Esophagus mucosa (tissue), 1 donor: ENCODE data around the gene SLC6A16. TPM values are rescaled to one million over a fixed set of nuclear protein-coding genes. Genes with fewer than 3 reads are reported as not detected.
A peak's percentile ranks its signal among the peaks of the same experiment; 100 is the strongest.
"Not testable (repeated sequence)": the region's sequence is repeated elsewhere in the genome, so short reads cannot be mapped to it uniquely, and the experiment has no call there.

ENCODE experiments used
- ATAC-seq: fragments of 200-7000 bp; cut with Tn5 transposase; one replicate; pipeline ENCODE4 v1.9.1; 2020
- total RNA-seq: library from RNA; stranded (reverse); gene quantifications from one replicate; pipeline ENCODE4 v1.2.4, GENCODE V29; 2023
- donor health status: DM: yes; HTN: yes; CAD: no.

SLC6A16 gene
- total RNA-seq, 1 donor from 2014 or later: 0.48 TPM

GRCh38 chr19:49328741-49329140 lies 3.8 kb upstream of the SLC6A16 start:
- ATAC-seq: no peak

DNA sequence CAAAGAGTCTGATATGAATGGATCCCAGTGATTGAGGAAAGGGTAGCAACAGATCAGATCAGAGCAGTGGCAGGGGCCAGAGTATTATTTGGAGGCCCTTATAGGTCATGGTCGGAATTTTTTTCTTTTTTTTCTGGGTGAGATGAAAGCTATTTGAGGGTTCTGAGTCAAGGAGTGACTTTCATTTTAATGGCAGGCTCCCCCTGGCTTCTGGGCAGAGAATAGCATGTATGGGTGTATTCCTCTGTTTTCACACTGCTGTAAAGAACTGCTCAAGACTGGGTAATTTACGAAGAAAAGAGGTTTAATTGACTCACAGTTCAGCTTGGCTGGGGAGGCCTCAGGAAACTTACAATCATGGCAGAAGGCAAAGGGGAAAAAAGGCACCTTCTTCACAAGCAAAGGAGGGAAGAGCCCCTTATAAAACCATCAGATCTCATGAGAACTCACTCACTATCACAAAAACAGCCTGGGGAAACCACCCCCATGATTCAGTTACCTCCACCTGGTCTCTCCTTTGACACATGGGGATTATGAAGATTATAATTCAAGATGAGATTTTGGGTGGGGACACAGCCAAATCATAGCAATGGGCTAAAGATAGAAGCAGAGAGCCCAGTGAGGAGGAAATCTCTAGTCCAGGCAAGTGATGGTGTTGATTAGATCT lies 3.0 kb upstream of the SLC6A16 start:
- peak; percentile 41 for ATAC-seq

- ATAC-seq: no peak
Observed at GRCh38 chr19:49326165-49326704, 1.2 kb upstream of the SLC6A16 start.

DNA sequence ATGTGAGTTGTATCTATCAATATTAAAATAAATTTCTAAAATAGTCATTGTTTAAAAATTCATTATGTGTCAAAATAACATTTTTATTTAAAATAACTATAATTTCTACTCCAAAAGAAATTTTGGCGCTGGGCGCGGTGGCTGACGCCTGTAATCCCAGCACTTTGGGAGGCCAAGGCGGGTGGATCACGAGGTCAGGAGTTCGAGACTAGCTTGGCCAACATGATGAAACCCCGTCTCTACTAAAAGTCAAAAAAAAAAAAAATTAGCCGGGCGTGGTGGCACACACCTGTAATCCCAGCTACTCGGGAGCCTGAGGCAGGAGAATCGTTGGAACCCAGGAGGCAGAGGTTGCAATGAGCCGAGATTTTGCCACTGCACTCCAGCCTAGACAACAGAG lies 765 bp upstream of the SLC6A16 start:
- ATAC-seq: not testable (repeated sequence)

GRCh38 chr19:49318296-49318695 lies 6.7 kb downstream of the SLC6A16 start:
- no peak for ATAC-seq

GRCh38 chr19:49316284-49316683 lies 8.7 kb downstream of the SLC6A16 start:
- no peak for ATAC-seq

DNA sequence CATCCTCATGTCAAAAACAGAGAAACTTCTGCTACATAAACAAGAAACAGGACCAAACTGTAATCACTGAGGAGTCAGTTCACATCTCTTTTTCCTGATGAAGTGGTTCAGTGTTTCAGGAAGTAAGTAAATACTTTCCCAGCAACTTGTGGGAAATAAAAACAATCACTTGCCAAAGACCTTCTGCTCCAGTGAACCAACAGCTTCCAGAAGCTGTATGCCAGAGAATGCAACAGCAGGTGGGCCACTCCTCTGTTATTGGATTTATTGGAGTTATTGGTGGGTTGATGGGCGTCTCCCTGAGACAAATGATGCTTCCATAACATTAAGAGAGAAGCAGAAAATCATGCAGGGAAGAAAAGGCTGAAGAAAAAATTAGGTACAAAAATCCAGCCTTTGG lies 9.9 kb downstream of the SLC6A16 start:
- no peak for ATAC-seq

- no peak for ATAC-seq
Observed at GRCh38 chr19:49309087-49309486, 15.9 kb downstream of the SLC6A16 start.

- ATAC-seq: not testable (repeated sequence)
Observed at GRCh38 chr19:49306734-49307133, 18.3 kb downstream of the SLC6A16 start.

DNA sequence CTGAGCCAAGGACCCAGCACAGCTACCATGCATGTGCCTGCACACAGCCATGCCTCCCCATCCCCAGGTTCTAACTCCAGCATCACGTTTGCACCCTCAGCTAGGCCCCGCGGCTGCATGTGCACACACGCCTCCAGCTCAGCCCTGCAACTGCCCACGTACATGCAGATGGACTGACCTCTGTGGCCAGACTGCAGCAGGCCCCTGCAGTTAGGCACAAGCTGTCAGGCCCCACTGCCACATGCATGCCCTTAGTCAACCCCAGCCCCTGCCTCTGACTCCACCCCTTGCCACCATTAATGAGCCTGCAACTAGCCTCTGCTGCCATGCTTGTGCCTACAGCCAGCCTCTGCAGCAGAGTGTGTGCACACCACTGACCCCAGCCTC lies 23.1 kb downstream of the SLC6A16 start:
- no peak for ATAC-seq

- ATAC-seq: peak; percentile 93
Observed at GRCh38 chr19:49301165-49301865, 23.7 kb downstream of the SLC6A16 start.

GRCh38 chr19:49298653-49299052 lies 26.3 kb downstream of the SLC6A16 start:
- ATAC-seq: not testable (repeated sequence)

DNA sequence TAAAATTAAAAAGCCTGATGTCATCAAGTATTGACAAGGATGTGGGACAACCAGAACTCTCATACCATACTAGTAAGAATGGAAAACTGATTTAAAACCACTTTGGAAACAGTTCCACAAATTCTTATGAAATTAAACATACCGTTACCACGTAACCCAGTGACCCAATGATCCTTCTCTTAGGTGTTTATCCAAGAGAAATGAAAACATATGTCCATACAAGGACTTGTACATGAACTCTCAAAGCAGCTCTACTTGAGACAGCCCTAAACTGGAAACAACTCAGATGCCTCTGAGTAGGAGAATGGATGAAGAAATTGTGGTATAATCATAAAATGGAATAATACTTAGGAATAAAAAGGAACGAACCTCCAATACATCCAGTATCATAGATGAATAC lies 27.6 kb downstream of the SLC6A16 start:
- ATAC-seq: no peak

GRCh38 chr19:49295208-49295880 lies 29.6 kb downstream of the SLC6A16 start:
- ATAC-seq: no peak

DNA sequence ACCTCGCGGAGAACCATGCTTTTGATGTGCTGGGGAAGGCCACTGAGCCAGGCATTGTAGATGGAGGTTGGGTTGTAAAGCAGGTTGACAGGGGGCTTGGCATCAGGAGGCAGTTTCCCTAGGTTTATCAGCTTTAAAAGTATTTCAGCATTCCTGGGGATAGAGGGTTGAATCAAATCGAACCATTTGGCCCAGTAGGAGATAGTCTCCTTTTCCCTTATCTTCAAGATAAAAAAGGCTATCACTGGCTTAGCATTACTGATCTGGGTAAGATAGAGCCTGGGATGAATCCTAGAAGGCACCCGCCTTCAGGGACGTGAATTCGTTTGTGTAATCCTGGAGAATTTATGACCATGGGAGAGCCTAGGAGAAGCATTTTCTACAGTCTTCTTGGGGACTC lies 30.6 kb downstream of the SLC6A16 start:
- no peak for ATAC-seq

DNA sequence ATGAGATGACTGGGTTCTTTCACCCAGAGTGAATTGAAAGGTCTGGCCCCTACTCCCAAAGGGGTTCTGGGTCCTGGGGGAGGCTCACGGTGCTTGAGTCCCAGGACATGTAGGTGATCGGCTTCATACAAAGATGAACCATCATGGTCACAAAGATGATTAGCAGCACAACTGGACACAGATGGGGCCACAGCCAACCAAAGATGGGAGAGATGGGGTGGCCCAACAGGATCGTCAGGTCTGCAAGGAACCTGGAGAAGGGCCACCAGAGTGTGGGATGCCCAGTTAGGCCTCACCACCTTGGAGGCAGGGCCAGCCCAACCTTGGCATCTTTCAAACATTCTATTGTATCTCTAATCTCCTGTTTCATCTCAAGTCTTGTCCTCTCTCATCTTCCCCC lies 34.5 kb downstream of the SLC6A16 start:
- no peak for ATAC-seq

DNA sequence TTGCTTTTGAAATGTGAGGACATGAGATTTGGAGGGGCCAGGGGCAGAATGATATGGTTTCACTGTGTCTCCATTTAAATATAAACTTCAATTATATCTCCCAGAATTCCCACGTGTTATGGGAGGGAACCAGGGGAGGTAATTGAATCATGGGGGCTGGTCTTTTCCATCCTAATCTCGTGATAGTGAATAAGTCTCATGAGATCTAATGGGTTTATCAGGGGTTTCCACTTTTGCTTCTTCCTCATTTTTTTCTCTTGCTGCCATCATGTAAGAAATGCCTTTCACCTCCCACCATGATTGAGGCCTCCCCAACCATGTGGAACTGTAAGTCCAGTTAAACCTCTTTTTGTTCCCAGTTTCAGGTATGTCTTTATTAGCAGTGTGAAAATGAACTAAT lies 35.7 kb downstream of the SLC6A16 start:
- not testable (repeated sequence) for ATAC-seq

- not testable (repeated sequence) for ATAC-seq
Observed at GRCh38 chr19:49288205-49288604, 36.8 kb downstream of the SLC6A16 start.

DNA sequence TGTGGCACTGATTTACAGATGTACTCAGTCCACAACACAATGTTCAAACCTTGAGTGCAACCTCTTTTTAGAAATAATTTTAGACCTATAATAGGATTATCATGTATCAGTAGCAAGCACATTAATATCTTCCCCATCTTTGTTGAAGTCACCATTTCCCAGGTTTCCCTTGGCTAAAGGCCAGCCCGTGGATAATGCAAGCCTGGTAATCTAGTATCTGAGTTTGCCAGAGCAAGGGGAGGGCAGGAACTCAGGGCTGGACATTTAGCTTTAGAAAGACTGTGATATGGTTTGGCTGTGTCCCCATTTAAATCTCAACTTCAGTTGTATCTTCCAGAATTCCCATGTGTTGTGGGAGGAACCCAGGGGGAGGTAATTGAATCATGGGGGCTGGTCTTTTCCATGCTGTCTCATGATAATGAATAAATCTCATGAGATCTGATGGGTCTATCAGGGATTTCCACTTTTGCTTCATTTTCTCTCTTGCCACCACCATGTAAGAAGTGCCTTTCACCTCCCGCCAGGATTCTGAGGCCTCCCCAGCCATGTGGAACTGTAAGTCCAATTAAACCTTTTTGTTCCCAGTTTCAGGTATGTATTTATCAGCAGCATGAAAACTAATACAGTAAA lies 37.7 kb downstream of the SLC6A16 start:
- ATAC-seq: no peak

DNA sequence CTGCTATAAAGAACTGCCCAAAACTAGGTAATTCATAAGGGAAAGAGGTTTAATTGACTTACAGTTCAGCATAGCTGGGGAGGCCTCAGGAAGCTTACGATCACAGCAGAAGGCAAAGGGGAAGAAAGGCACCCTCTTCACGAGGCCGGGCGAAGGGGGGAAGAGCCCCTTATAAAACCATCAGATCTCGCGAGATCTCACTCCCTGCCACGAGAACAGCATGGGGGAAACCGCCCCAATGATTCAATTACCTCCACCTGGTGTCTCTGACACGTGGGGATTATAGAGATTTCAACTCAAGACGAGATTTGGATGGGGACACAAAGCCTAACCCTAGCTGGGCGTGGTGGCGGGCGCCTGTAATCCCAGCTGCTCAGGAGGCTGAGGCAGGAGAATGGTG lies 42.8 kb downstream of the SLC6A16 start:
- no peak for ATAC-seq

DNA sequence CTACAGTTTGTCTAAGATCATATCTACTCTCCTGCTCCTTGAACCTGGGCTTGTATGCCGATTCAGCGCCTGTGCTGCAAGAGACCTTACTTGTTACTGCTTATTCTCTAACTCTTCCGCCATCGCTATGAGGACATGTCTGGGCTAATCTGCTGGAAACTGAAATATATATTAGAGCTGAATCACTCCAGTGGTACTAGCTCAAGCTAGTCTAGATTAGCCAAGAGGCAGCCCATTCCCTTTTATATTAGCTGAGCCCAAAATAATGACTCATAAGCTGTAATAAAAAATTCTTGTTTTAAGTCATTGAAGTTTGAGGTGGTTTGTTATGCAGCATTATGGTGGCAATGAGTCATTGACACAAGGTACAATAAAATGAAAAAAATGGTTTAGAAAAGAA lies 52.8 kb downstream of the SLC6A16 start:
- peak; percentile 99 for ATAC-seq

DNA sequence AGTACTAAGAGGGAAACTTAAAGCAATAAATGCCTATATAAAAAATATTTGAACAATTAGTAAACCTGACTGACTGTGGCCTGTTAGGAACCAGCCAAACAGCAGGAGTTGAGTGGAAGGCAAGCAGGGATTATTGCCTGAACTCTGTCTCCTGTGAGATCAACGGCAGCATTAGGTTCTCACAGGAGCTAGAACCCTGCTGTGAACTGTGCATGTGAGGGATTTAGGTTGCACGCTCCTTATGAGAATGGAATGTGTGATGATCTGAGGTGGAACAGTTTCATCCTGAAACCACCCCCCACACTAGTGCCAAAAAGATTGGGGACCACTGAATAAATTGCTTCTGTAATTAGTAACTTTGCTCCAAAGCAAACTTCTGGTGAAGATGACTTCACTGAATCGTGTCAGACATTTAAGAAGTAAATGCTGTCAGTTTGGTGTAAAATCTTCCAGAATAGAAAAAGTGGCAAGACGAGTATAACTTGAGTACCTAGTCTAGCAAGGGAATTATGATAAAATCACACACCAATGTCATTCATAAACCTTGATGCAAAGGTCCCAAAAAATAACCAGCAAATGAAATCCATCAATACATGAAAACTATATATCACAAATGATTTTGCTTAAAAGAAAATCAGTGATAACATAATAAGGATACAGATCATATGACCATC lies 53.8 kb downstream of the SLC6A16 start:
- ATAC-seq: peak; percentile 56
